Body of pancreas (tissue), 4 donors: ENCODE results near the gene MLXIPL. TPM values are rescaled to one million over a fixed set of nuclear protein-coding genes. Genes with fewer than 3 reads are reported as not detected.

Experiments
- ATAC-seq: fragments of 150-250 bp; one replicate; pipeline ENCODE4 v1.9.1; 2016
- DNase-seq, 4 donors: peaks; one replicate each; pipeline ENCODE4 v3.0.0-alpha.2; 2019
- H3K27ac ChIP-seq, 4 donors: fragments of 200-600 bp; sonication (generic); 1 replicate in 3 of 4; 2 replicates in 1 of 4; pipeline versions ENCODE4 v1.5.1 to v1.6.1; 2016 to 2019; ENCODE audit warnings: mild to moderate bottlenecking in 1 of 4, mixed read lengths in 1 of 4, moderate library complexity in 1 of 4
- H3K27me3 ChIP-seq, 2 donors: fragments of 200-600 bp; sonication (generic); one replicate each; pipeline ENCODE4 v1.6.0; 2016; ENCODE audit warnings: mild to moderate bottlenecking in 1 of 2
- H3K36me3 ChIP-seq, 2 donors: fragments of 200-600 bp; sonication (generic); replicated peaks in 1 of 2; 2 replicates each; pipeline ENCODE4 v1.5.1; 2016; ENCODE audit warnings: low read depth in 2 of 2; ENCODE audit not compliant: insufficient read depth in 1 of 2
- H3K4me1 ChIP-seq: fragments of 200-600 bp; sonication (generic); one replicate; pipeline ENCODE4 v1.6.0; 2016
- H3K4me3 ChIP-seq, 2 donors: fragments of 200-600 bp; sonication (generic); 1 replicate in 1 of 2; 2 replicates in 1 of 2; pipeline ENCODE4 v1.5.1; 2016 to 2019
- H3K9me3 ChIP-seq, 3 donors: fragments of 200-600 bp; sonication (generic); 1 replicate in 2 of 3; 2 replicates in 1 of 3; pipeline ENCODE4 v1.5.1; 2016
- CTCF ChIP-seq, 7 experiments: fragments of 450-650 bp in 4 of 7; fragments of 200-600 bp in 3 of 7; sonication (generic) in 3 of 7; IDR thresholded peaks; one replicate each; pipeline ENCODE4 v1.5.1; 2016 to 2019; ENCODE audit warnings: antibody characterized with exemption in 7 of 7
- POLR2A ChIP-seq, 3 donors: fragments of 450-650 bp; IDR thresholded peaks; one replicate each; pipeline ENCODE4 v1.6.1; 2016; ENCODE audit warnings: antibody characterized with exemption in 3 of 3, mild to moderate bottlenecking in 2 of 3
- WGBS, 2 donors: methylation state at CpG; one replicate each; pipeline ENCODE4 v1.1.5; 2017; 5-methylcytosine and 5-hydroxymethylcytosine counted together
- intact Hi-C: fragments of 100-400 bp; cut with DNase I; formaldehyde crosslinking; loops from one replicate; pipeline ENCODE4 v1.15.1; 2023
- total RNA-seq, 2 donors: library from RNA; depleted of rRNA; stranded (reverse); fragments of >200 nt; gene quantifications; one replicate each; pipeline ENCODE4 v1.1.0, GENCODE V29; 2016

Gene MLXIPL
- total RNA-seq, 2 donors from 2014 or later: 13.5 to 33.0 TPM

- DNase-seq (peak in 1 of 4 donors; percentile 31), ATAC-seq (peak; percentile 13)
- intact Hi-C loops: no loop called here
- Histone ChIP-seq H3K4me1 (peaks cover 25% of the 10 kb centered on the region), H3K27me3 (no peaks in the 10 kb centered on the region), H3K9me3 (no peaks in the 10 kb centered on the region), H3K36me3 (peaks cover 10 to 12% of the 10 kb centered on the region in 2 donors), H3K27ac (peak overlapping the region; percentile 77 to 93 (median 88)), H3K4me3 (peak overlapping the region; percentile 67 to 80)
- TF ChIP-seq CTCF (IDR thresholded peaks at IDR 0.05) (no peak), POLR2A (IDR thresholded peaks at IDR 0.05) (no peak)
- 6 to 8% methylated on average over 5 to 27 of the region's 32 CpGs for WGBS, 2 donors
Observed at GRCh38 chr7:73577627-73578341, 46.5 kb downstream of the MLXIPL start.

GRCh38 chr7:73573791-73574190, 50.5 kb downstream of the MLXIPL start:
- peaks cover 20% of the 10 kb centered on the region for H3K4me1 ChIP-seq
- intact Hi-C loops: no loop called here
- no peak overlapping the region for H3K4me3 ChIP-seq
- no peaks in the 10 kb centered on the region for H3K9me3 ChIP-seq
- peaks cover 26 to 40% of the 10 kb centered on the region in 2 donors for H3K36me3 ChIP-seq
- no peaks in the 10 kb centered on the region for H3K27me3 ChIP-seq
- DNase-seq (no peak), ATAC-seq (no peak)
- WGBS, 2 donors: 94 to 98% methylated on average over 10 of the region's 11 CpGs
- no peak overlapping the region for H3K27ac ChIP-seq
- TF ChIP-seq POLR2A (IDR thresholded peaks at IDR 0.05) (no peak), CTCF (IDR thresholded peaks at IDR 0.05) (no peak)

GRCh38 chr7:73573276-73573675, 51.0 kb downstream of the MLXIPL start:
- DNase-seq: no peak
- Histone ChIP-seq H3K4me1 (peaks cover 18% of the 10 kb centered on the region), H3K9me3 (no peaks in the 10 kb centered on the region), H3K4me3 (no peak overlapping the region), H3K36me3 (peaks cover 26 to 40% of the 10 kb centered on the region in 2 donors), H3K27me3 (no peaks in the 10 kb centered on the region), H3K27ac (no peak overlapping the region)
- intact Hi-C loops: no loop called here
- WGBS, 2 donors: 95% methylated on average over 9 of the region's 9 CpGs; no CpG with 5 or more reads in 1 of the 2 donors
- TF ChIP-seq POLR2A (IDR thresholded peaks at IDR 0.05) (no peak), CTCF (IDR thresholded peaks at IDR 0.05) (no peak)
- no peak for ATAC-seq

- 65% methylated on average over 6 of the region's 6 CpGs; no CpG with 5 or more reads in 1 of the 2 donors for WGBS, 2 donors
- TF ChIP-seq POLR2A (IDR thresholded peaks at IDR 0.05): no peak
- no peak for TF ChIP-seq CTCF (IDR thresholded peaks at IDR 0.05)
- Histone ChIP-seq H3K36me3 (peaks cover 26 to 40% of the 10 kb centered on the region in 2 donors), H3K4me3 (no peak overlapping the region), H3K27ac (no peak overlapping the region), H3K27me3 (no peaks in the 10 kb centered on the region), H3K4me1 (peaks cover 18% of the 10 kb centered on the region), H3K9me3 (no peaks in the 10 kb centered on the region)
- intact Hi-C loops: no loop called here
- ATAC-seq (no peak), DNase-seq (no peak)
Observed at GRCh38 chr7:73572767-73573186, 51.5 kb downstream of the MLXIPL start.

GRCh38 chr7:73570977-73571376, 53.3 kb downstream of the MLXIPL start:
- no peak overlapping the region for H3K4me3 ChIP-seq
- no peak overlapping the region for H3K27ac ChIP-seq
- WGBS, 2 donors: 91 to 97% methylated on average over 9 to 10 of the region's 10 CpGs
- intact Hi-C loops: no loop called here
- no peak for ATAC-seq
- no peak for TF ChIP-seq CTCF (IDR thresholded peaks at IDR 0.05)
- no peak for DNase-seq
- no peaks in the 10 kb centered on the region for H3K9me3 ChIP-seq
- H3K36me3 ChIP-seq: peaks cover 26 to 40% of the 10 kb centered on the region in 2 donors
- H3K27me3 ChIP-seq: no peaks in the 10 kb centered on the region
- H3K4me1 ChIP-seq: peaks cover 3% of the 10 kb centered on the region
